ENCODE measurements around the gene SEMA5B.

SEMA5B gene

GRCh38 chr3:122911901-122912300 lies 115.7 kb downstream of the SEMA5B start:
- Histone ChIP-seq H3K4me3 (ENCODE audit: extremely low read depth, insufficient read depth, low read length, poor library complexity, severe bottlenecking) (no peak overlapping the region), H3K36me3 (ENCODE audit: control insufficient read depth, insufficient read depth, low read length) (no peaks in the 10 kb centered on the region), H3K4me1 (ENCODE audit: control insufficient read depth, insufficient read depth, low read length, poor library complexity, severe bottlenecking) (no peaks in the 10 kb centered on the region), H3K9me3 (ENCODE audit: control insufficient read depth, low read length) (no peaks in the 10 kb centered on the region), H3K27ac (ENCODE audit: low read depth, low read length, severe bottlenecking) (no peak overlapping the region)
- 89 to 93% methylated on average over 12 of the region's 16 CpGs for WGBS, 2 experiments (ENCODE audit: insufficient coverage in 2 of 2)

DNA sequence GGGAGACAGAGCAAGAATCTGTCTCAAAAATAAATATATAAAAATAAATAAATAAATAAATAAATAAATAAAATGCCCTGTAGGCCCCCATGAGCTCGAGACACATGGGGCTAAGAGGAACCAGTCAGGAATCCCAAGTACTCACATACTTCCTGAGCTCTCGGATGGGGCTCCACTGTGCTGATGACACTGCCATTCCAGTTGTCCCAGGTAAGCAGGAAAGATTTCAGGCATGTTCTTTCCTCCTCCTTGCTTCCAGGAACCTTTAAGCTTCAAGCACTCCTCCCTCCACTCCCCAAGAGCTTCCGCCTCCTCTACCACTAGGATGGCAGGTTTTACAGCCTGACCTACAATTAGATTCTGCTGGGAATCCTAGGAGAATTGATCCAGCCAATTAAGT lies 119.3 kb downstream of the SEMA5B start:
- Histone ChIP-seq H3K27ac (ENCODE audit: low read depth, low read length, severe bottlenecking) (no peak overlapping the region), H3K9me3 (ENCODE audit: control insufficient read depth, low read length) (no peaks in the 10 kb centered on the region), H3K4me3 (ENCODE audit: extremely low read depth, insufficient read depth, low read length, poor library complexity, severe bottlenecking) (no peak overlapping the region), H3K36me3 (ENCODE audit: control insufficient read depth, insufficient read depth, low read length) (no peaks in the 10 kb centered on the region), H3K4me1 (ENCODE audit: control insufficient read depth, insufficient read depth, low read length, poor library complexity, severe bottlenecking) (no peaks in the 10 kb centered on the region)
- WGBS, 2 experiments (ENCODE audit: insufficient coverage in 2 of 2) = 98 to 100% methylated on average over 3 of the region's 3 CpGs

DNA sequence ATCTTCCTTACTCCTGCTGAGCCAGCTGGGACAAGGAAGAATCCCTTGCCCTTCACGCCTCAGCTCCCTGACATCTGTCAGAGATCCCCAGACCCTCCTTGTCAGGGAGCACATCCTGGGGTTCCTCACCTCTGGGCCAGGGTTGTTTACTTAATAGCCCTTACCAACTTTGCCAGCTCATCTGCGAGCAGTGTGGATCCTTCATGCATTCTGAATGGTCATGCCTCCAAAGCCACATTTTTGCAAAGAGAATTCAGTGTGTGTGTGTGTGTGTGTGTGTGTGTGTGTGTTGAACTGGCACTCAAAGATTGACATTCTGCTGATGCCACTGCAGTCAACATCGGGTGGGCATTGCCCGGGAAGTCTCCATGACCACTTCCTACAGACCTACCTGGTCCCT lies 120.1 kb downstream of the SEMA5B start:
- WGBS, 2 experiments (ENCODE audit: insufficient coverage in 2 of 2) = 83 to 94% methylated on average over 1 to 4 of the region's 4 CpGs
- H3K27ac ChIP-seq (ENCODE audit: low read depth, low read length, severe bottlenecking) = no peak overlapping the region
- H3K36me3 ChIP-seq (ENCODE audit: control insufficient read depth, insufficient read depth, low read length) = no peaks in the 10 kb centered on the region
- H3K4me1 ChIP-seq (ENCODE audit: control insufficient read depth, insufficient read depth, low read length, poor library complexity, severe bottlenecking) = peaks cover 4% of the 10 kb centered on the region
- H3K4me3 ChIP-seq (ENCODE audit: extremely low read depth, insufficient read depth, low read length, poor library complexity, severe bottlenecking) = no peak overlapping the region
- H3K9me3 ChIP-seq (ENCODE audit: control insufficient read depth, low read length) = no peaks in the 10 kb centered on the region

DNA sequence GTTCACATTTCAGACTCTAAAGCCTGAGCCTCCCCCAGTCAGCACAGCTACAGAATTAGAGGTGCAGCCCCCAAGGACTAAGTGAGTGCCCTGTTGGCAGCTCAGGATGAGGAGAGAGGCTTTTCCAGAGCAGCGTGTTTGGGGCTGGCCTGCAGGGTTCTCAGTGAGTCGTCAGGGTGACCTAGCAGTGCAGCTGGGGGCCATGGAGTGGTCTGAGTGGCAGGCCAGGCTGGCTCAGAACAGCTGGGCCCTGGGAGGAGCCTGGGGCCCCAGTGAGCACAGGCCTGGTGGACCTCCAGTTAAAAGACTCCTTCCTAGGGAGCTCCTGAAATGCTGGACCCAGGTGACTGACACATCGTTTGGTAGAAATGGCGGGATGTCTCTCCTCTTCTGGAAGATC lies 124.4 kb downstream of the SEMA5B start:
- peaks cover 4% of the 10 kb centered on the region for H3K4me1 ChIP-seq (ENCODE audit: control insufficient read depth, insufficient read depth, low read length, poor library complexity, severe bottlenecking)
- no peak overlapping the region for H3K4me3 ChIP-seq (ENCODE audit: extremely low read depth, insufficient read depth, low read length, poor library complexity, severe bottlenecking)
- H3K27ac ChIP-seq (ENCODE audit: low read depth, low read length, severe bottlenecking) = no peak overlapping the region
- 75 to 82% methylated on average over 4 of the region's 4 CpGs for WGBS, 2 experiments (ENCODE audit: insufficient coverage in 2 of 2)
- H3K36me3 ChIP-seq (ENCODE audit: control insufficient read depth, insufficient read depth, low read length) = no peaks in the 10 kb centered on the region
- no peaks in the 10 kb centered on the region for H3K9me3 ChIP-seq (ENCODE audit: control insufficient read depth, low read length)

DNA sequence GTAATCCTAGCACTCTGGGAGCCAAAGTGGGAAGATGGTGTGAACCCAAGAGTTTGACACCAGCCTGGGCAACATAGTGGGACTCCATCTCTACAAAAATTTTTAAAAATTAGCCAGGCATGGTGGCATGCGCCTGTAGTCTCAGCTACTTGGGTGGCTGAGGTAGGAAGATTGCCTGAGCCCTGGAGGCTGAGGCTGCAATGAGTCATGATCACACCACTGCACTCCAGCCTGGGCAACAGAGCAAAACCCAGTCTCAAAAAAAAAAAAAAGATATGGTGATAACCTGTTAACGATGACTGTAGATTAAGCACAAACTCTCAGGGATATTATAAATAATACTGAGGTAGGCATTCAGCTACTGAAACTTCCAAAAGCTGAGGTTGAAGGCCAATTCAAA lies 125.2 kb downstream of the SEMA5B start:
- WGBS, 2 experiments (ENCODE audit: insufficient coverage in 2 of 2) = 86% methylated on average over 1 of the region's 2 CpGs; no CpG with 5 or more reads in 1 of the 2 experiments
- Histone ChIP-seq H3K36me3 (ENCODE audit: control insufficient read depth, insufficient read depth, low read length) (no peaks in the 10 kb centered on the region), H3K4me1 (ENCODE audit: control insufficient read depth, insufficient read depth, low read length, poor library complexity, severe bottlenecking) (peaks cover 4% of the 10 kb centered on the region), H3K9me3 (ENCODE audit: control insufficient read depth, low read length) (no peaks in the 10 kb centered on the region), H3K27ac (ENCODE audit: low read depth, low read length, severe bottlenecking) (no peak overlapping the region), H3K4me3 (ENCODE audit: extremely low read depth, insufficient read depth, low read length, poor library complexity, severe bottlenecking) (no peak overlapping the region)

- Histone ChIP-seq H3K4me1 (ENCODE audit: control insufficient read depth, insufficient read depth, low read length, poor library complexity, severe bottlenecking) (peaks cover 9% of the 10 kb centered on the region), H3K36me3 (ENCODE audit: control insufficient read depth, insufficient read depth, low read length) (no peaks in the 10 kb centered on the region), H3K9me3 (ENCODE audit: control insufficient read depth, low read length) (no peaks in the 10 kb centered on the region), H3K27ac (ENCODE audit: low read depth, low read length, severe bottlenecking) (no peak overlapping the region), H3K4me3 (ENCODE audit: extremely low read depth, insufficient read depth, low read length, poor library complexity, severe bottlenecking) (no peak overlapping the region)
- 86 to 100% methylated on average over 2 of the region's 4 CpGs for WGBS, 2 experiments (ENCODE audit: insufficient coverage in 2 of 2)
These were observed 129.3 kb downstream of the SEMA5B start for GRCh38 chr3:122898298-122898697.

GRCh38 chr3:122893754-122894668 lies 133.6 kb downstream of the SEMA5B start:
- Histone ChIP-seq H3K36me3 (ENCODE audit: control insufficient read depth, insufficient read depth, low read length) (no peaks in the 10 kb centered on the region), H3K9me3 (ENCODE audit: control insufficient read depth, low read length) (no peaks in the 10 kb centered on the region), H3K4me3 (ENCODE audit: extremely low read depth, insufficient read depth, low read length, poor library complexity, severe bottlenecking) (no peak overlapping the region), H3K4me1 (ENCODE audit: control insufficient read depth, insufficient read depth, low read length, poor library complexity, severe bottlenecking) (peaks cover 17% of the 10 kb centered on the region), H3K27ac (ENCODE audit: low read depth, low read length, severe bottlenecking) (no peak overlapping the region)
- WGBS, 2 experiments (ENCODE audit: insufficient coverage in 2 of 2) = 69 to 74% methylated on average over 8 to 11 of the region's 17 CpGs

- no peak overlapping the region for H3K27ac ChIP-seq (ENCODE audit: low read depth, low read length, severe bottlenecking)
- 73 to 90% methylated on average over 5 to 7 of the region's 8 CpGs for WGBS, 2 experiments (ENCODE audit: insufficient coverage in 2 of 2)
- H3K9me3 ChIP-seq (ENCODE audit: control insufficient read depth, low read length) = no peaks in the 10 kb centered on the region
- H3K4me1 ChIP-seq (ENCODE audit: control insufficient read depth, insufficient read depth, low read length, poor library complexity, severe bottlenecking) = peaks cover 17% of the 10 kb centered on the region
- H3K4me3 ChIP-seq (ENCODE audit: extremely low read depth, insufficient read depth, low read length, poor library complexity, severe bottlenecking) = no peak overlapping the region
- no peaks in the 10 kb centered on the region for H3K36me3 ChIP-seq (ENCODE audit: control insufficient read depth, insufficient read depth, low read length)
These were observed 134.3 kb downstream of the SEMA5B start for GRCh38 chr3:122893282-122893681.

DNA sequence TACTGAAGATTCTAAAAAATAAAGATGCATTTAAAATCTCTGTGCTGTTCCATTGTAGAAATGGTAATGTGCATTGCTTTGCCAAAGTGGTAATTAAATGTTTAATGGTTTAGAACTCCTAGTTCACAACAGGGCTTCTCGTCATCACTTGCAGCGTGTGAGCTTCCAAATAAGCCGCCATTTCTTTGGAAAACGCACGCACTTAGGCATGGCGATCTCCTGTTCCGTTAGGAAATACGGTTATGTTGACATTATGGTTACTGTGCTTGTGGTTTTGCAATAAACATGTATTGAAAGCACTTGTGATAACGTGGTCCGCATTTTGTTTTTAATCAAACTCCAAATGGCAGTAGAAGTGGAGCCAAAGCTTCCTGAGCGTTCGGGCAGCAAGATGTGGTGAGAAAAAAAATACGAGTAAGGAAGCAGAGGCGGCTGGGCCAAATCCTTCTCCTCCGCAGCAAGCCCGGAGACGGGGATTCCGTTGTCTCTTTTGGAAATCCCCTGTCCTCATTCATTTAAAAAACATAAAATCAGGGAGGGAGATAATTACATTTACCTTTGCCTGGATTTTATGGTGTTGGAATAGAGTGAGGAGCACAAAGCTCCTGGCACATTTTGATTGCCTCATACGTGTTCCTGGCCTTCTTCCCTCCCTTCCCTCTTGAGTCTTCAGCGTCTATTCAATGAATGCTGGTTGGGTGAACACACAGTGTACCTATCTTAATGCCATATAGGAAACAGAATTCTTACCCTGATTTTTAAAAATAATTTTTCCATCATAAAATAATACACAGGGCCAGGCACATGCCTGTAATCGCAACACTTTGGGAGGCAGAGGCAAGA lies 135.2 kb downstream of the SEMA5B start:
- Histone ChIP-seq H3K36me3 (ENCODE audit: control insufficient read depth, insufficient read depth, low read length) (no peaks in the 10 kb centered on the region), H3K9me3 (ENCODE audit: control insufficient read depth, low read length) (no peaks in the 10 kb centered on the region), H3K27ac (ENCODE audit: low read depth, low read length, severe bottlenecking) (no peak overlapping the region), H3K4me1 (ENCODE audit: control insufficient read depth, insufficient read depth, low read length, poor library complexity, severe bottlenecking) (peaks cover 17% of the 10 kb centered on the region), H3K4me3 (ENCODE audit: extremely low read depth, insufficient read depth, low read length, poor library complexity, severe bottlenecking) (no peak overlapping the region)
- 97 to 98% methylated on average over 14 of the region's 21 CpGs for WGBS, 2 experiments (ENCODE audit: insufficient coverage in 2 of 2)

DNA sequence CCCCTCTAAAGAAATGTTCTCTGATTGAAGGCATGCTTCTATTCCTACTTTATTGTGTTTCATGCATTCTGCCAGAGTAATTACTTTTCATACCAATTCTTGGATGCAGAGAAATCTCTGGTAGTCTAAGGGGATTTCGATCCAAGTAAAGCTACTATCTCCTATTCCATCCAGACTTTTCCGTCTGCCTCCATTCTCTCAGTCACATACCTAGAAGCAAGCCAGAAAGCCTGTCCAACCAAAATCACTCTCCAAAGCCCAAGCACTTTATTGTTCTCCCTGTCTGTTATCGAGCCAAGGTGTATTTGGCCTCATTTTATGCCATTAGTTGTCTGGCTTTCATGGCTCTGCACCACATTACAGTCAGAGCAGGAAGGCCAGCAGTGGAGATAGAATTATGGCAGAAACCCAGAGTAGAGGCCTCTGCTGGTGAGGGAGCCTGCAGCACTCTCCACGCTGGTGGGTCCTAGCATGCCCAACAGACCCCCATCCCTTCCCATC lies 136.8 kb downstream of the SEMA5B start:
- peaks cover 17% of the 10 kb centered on the region for H3K4me1 ChIP-seq (ENCODE audit: control insufficient read depth, insufficient read depth, low read length, poor library complexity, severe bottlenecking)
- no peaks in the 10 kb centered on the region for H3K9me3 ChIP-seq (ENCODE audit: control insufficient read depth, low read length)
- 94 to 100% methylated on average over 3 to 4 of the region's 4 CpGs for WGBS, 2 experiments (ENCODE audit: insufficient coverage in 2 of 2)
- H3K4me3 ChIP-seq (ENCODE audit: extremely low read depth, insufficient read depth, low read length, poor library complexity, severe bottlenecking) = no peak overlapping the region
- H3K27ac ChIP-seq (ENCODE audit: low read depth, low read length, severe bottlenecking) = peak overlapping the region; percentile 54
- H3K36me3 ChIP-seq (ENCODE audit: control insufficient read depth, insufficient read depth, low read length) = no peaks in the 10 kb centered on the region
